ENCODE data around the gene PYHIN1.

GRCh38 chr1:159008744-159009188 is 77.4 kb downstream of the PYHIN1 start:
- TF ChIP-seq CHD4 (IDR thresholded peaks at IDR 0.05; ENCODE audit: borderline replicate concordance) (no peak), SMC3 (IDR thresholded peaks at IDR 0.05) (no peak), RAD21 (conservative IDR thresholded peaks at IDR 0.05 in 1 of 2, IDR thresholded peaks at IDR 0.05 in 1 of 2) (no peak), CBX8 (IDR thresholded peaks at IDR 0.05) (no peak), CTCF (IDR thresholded peaks at IDR 0.05) (no peak), CBX2 (IDR thresholded peaks at IDR 0.05; ENCODE audit: borderline replicate concordance, low read depth) (no peak), JUN (IDR thresholded peaks at IDR 0.05) (no peak), HDAC2 (IDR thresholded peaks at IDR 0.05) (no peak), JUNB (IDR thresholded peaks at IDR 0.05) (no peak), HOXB13 (CRISPR knock-in tag; IDR thresholded peaks at IDR 0.05; ENCODE audit: low read depth) (no peak), MAX (IDR thresholded peaks at IDR 0.05) (no peak), EP300 (IDR thresholded peaks at IDR 0.05) (no peak)

Measured in A549 (cell line).